SJCRH30 (cell line): ENCODE data around the gene FAM241B. TPM values are rescaled to one million over a fixed set of nuclear protein-coding genes. Genes with fewer than 3 reads are reported as not detected.

ENCODE experiments used
- DNase-seq, 2 experiments: peaks; one replicate each; pipeline ENCODE4 v3.0.0-alpha.2; 2015 to 2020
- H3K27ac ChIP-seq: fragments of 250-450 bp; sonication (Bioruptor Pico); 2 replicates; pipeline ENCODE4 v1.5.1; 2020; ENCODE audit warnings: mild to moderate bottlenecking, moderate library complexity
- H3K27me3 ChIP-seq: fragments of 250-450 bp; sonication (Bioruptor Pico); 2 replicates; pipeline ENCODE4 v1.5.1; 2020; ENCODE audit warnings: mild to moderate bottlenecking, moderate library complexity
- H3K36me3 ChIP-seq: fragments of 250-450 bp; sonication (Bioruptor Pico); 2 replicates; pipeline ENCODE4 v1.5.1; 2020; ENCODE audit warnings: mild to moderate bottlenecking, moderate library complexity
- H3K4me1 ChIP-seq: fragments of 250-450 bp; sonication (Bioruptor Pico); 2 replicates; pipeline ENCODE4 v1.5.1; 2020; ENCODE audit warnings: mild to moderate bottlenecking, moderate library complexity
- H3K4me3 ChIP-seq: fragments of 250-450 bp; sonication (Bioruptor Pico); 2 replicates; pipeline ENCODE4 v1.5.1; 2020; ENCODE audit warnings: mild to moderate bottlenecking, moderate library complexity
- H3K9me3 ChIP-seq: fragments of 250-450 bp; sonication (Bioruptor Pico); replicated peaks from 2 replicates; pipeline ENCODE4 v1.5.1; 2020; ENCODE audit warnings: mild to moderate bottlenecking, moderate library complexity
- total RNA-seq: library from RNA; depleted of rRNA; stranded (reverse); fragments of >200 nt; shearing (Covaris generic); gene quantifications from 2 replicates; pipeline ENCODE4 v1.2.3, GENCODE V29; 2014

The FAM241B gene
- total RNA-seq, 1 experiment from 2014 or later, result 1.2 TPM

- H3K27ac ChIP-seq, result no peak overlapping the region
- H3K4me1 ChIP-seq, result no peaks in the 10 kb centered on the region
- H3K9me3 ChIP-seq, result no peaks in the 10 kb centered on the region
- no peaks in the 10 kb centered on the region for H3K36me3 ChIP-seq
- H3K27me3 ChIP-seq, result no peaks in the 10 kb centered on the region
- no peak overlapping the region for H3K4me3 ChIP-seq
- no peak for DNase-seq
Observed at GRCh38 chr10:69640196-69640980, 10.3 kb downstream of the FAM241B start.

- Histone ChIP-seq H3K27ac (no peak overlapping the region), H3K27me3 (no peaks in the 10 kb centered on the region), H3K4me1 (no peaks in the 10 kb centered on the region), H3K9me3 (no peaks in the 10 kb centered on the region), H3K36me3 (no peaks in the 10 kb centered on the region), H3K4me3 (no peak overlapping the region)
- no peak for DNase-seq
Observed at GRCh38 chr10:69641261-69641980, 11.4 kb downstream of the FAM241B start.

GRCh38 chr10:69642747-69643146, 12.7 kb downstream of the FAM241B start:
- no peaks in the 10 kb centered on the region for H3K4me1 ChIP-seq
- DNase-seq, result no peak
- no peak overlapping the region for H3K27ac ChIP-seq
- H3K36me3 ChIP-seq, result no peaks in the 10 kb centered on the region
- H3K9me3 ChIP-seq, result no peaks in the 10 kb centered on the region
- H3K27me3 ChIP-seq, result no peaks in the 10 kb centered on the region
- no peak overlapping the region for H3K4me3 ChIP-seq

GRCh38 chr10:69643779-69644657, 14.0 kb downstream of the FAM241B start:
- Histone ChIP-seq H3K4me3 (no peak overlapping the region), H3K27me3 (no peaks in the 10 kb centered on the region), H3K27ac (no peak overlapping the region), H3K4me1 (no peaks in the 10 kb centered on the region), H3K9me3 (no peaks in the 10 kb centered on the region), H3K36me3 (no peaks in the 10 kb centered on the region)
- DNase-seq, result no peak

GRCh38 chr10:69644658-69645295, 14.7 kb downstream of the FAM241B start:
- Histone ChIP-seq H3K4me1 (no peaks in the 10 kb centered on the region), H3K27ac (no peak overlapping the region), H3K36me3 (no peaks in the 10 kb centered on the region), H3K4me3 (no peak overlapping the region), H3K27me3 (no peaks in the 10 kb centered on the region), H3K9me3 (no peaks in the 10 kb centered on the region)
- peak; percentile 45 to 70 for DNase-seq

- H3K36me3 ChIP-seq, result no peaks in the 10 kb centered on the region
- no peak overlapping the region for H3K27ac ChIP-seq
- H3K4me3 ChIP-seq, result no peak overlapping the region
- H3K9me3 ChIP-seq, result no peaks in the 10 kb centered on the region
- no peaks in the 10 kb centered on the region for H3K4me1 ChIP-seq
- no peak for DNase-seq
- H3K27me3 ChIP-seq, result no peaks in the 10 kb centered on the region
Observed at GRCh38 chr10:69645296-69646184, 15.5 kb downstream of the FAM241B start.

GRCh38 chr10:69646185-69647060, 16.4 kb downstream of the FAM241B start:
- H3K27me3 ChIP-seq, result no peaks in the 10 kb centered on the region; the same call in 1 of the 2 replicates
- no peaks in the 10 kb centered on the region for H3K36me3 ChIP-seq
- no peaks in the 10 kb centered on the region for H3K9me3 ChIP-seq
- no peak for DNase-seq
- no peaks in the 10 kb centered on the region; the same call in 1 of the 2 replicates for H3K4me1 ChIP-seq
- H3K27ac ChIP-seq, result no peak overlapping the region
- H3K4me3 ChIP-seq, result no peak overlapping the region

GRCh38 chr10:69647126-69647525, 17.1 kb downstream of the FAM241B start:
- no peak overlapping the region for H3K4me3 ChIP-seq
- H3K27ac ChIP-seq, result no peak overlapping the region
- no peak for DNase-seq
- H3K4me1 ChIP-seq, result no peaks in the 10 kb centered on the region; the same call in 1 of the 2 replicates
- H3K27me3 ChIP-seq, result no peaks in the 10 kb centered on the region; the same call in 1 of the 2 replicates
- H3K36me3 ChIP-seq, result no peaks in the 10 kb centered on the region
- no peaks in the 10 kb centered on the region for H3K9me3 ChIP-seq

- no peaks in the 10 kb centered on the region for H3K9me3 ChIP-seq
- H3K36me3 ChIP-seq, result no peaks in the 10 kb centered on the region
- no peaks in the 10 kb centered on the region; the same call in 1 of the 2 replicates for H3K4me1 ChIP-seq
- DNase-seq, result no peak
- no peak overlapping the region for H3K4me3 ChIP-seq
- no peak overlapping the region for H3K27ac ChIP-seq
- H3K27me3 ChIP-seq, result no peaks in the 10 kb centered on the region; the same call in 1 of the 2 replicates
Observed at GRCh38 chr10:69647819-69648218, 17.8 kb downstream of the FAM241B start.

GRCh38 chr10:69648461-69648860, 18.4 kb downstream of the FAM241B start:
- Histone ChIP-seq H3K27ac (no peak overlapping the region), H3K27me3 (no peaks in the 10 kb centered on the region; the same call in 1 of the 2 replicates), H3K36me3 (no peaks in the 10 kb centered on the region), H3K9me3 (no peaks in the 10 kb centered on the region), H3K4me1 (no peaks in the 10 kb centered on the region; the same call in 1 of the 2 replicates), H3K4me3 (no peak overlapping the region)
- no peak for DNase-seq

- no peaks in the 10 kb centered on the region; the same call in 1 of the 2 replicates for H3K27me3 ChIP-seq
- no peaks in the 10 kb centered on the region; the same call in 1 of the 2 replicates for H3K4me1 ChIP-seq
- H3K36me3 ChIP-seq, result no peaks in the 10 kb centered on the region
Observed at GRCh38 chr10:69649786-69650550, 19.9 kb downstream of the FAM241B start.

GRCh38 chr10:69650589-69651261, 20.7 kb downstream of the FAM241B start:
- no peaks in the 10 kb centered on the region; the same call in 1 of the 2 replicates for H3K27me3 ChIP-seq
- no peak for DNase-seq

More at GRCh38 chr10:69649786-69650550, 19.9 kb downstream of the FAM241B start:
- Histone ChIP-seq H3K9me3 (no peaks in the 10 kb centered on the region), H3K27ac (no peak overlapping the region), H3K4me3 (no peak overlapping the region)
- peak in 1 of 2 experiments; percentile 45 for DNase-seq

More at GRCh38 chr10:69650589-69651261, 20.7 kb downstream of the FAM241B start:
- no peaks in the 10 kb centered on the region for H3K9me3 ChIP-seq
- H3K4me1 ChIP-seq, result no peaks in the 10 kb centered on the region; the same call in 1 of the 2 replicates
- no peaks in the 10 kb centered on the region for H3K36me3 ChIP-seq
- H3K27ac ChIP-seq, result no peak overlapping the region
- no peak overlapping the region for H3K4me3 ChIP-seq
